ENCODE results near the gene PCTP.

Gene PCTP

DNA sequence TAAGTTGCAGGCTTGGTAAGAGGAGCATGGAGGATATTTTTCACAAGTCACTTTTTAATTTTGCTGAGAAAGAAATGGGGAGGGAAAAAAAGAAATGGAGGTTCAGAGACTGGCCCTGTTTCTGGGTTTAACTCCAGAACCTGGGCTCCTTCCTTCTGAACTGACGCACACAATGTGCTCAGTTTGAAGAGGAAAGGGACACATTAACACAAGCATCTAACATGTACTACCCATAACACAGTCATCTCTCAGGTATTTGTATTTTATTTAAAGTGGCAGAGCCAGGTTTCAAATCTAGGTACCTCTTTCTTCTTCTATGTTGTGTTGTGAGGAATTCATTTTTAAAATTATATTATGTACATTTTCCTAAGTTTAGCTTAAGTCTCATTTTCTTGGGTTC is 22.9 kb upstream of the PCTP start:
- no peak for DNase-seq (ENCODE audit: low read depth in 2 of 2)

DNA sequence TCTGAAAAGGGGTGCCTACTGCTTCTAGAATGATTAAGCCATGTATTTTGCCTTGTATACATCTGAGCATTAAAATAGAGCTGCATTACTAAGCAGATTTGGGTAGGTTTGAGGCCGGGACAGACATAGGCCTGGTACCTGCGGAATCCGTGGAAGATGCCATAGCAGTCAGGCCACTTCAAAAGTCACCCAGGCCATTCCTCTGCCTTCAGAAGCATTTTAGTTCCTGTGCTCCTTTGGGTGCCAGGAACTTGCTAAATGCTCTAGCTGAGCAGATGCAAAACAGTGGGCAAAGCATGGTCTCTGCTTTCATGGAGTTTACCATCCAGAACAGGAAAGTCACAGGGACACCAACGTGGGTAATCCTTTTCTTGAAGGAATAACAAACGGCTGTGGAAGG is 22.5 kb upstream of the PCTP start:
- no peak for DNase-seq (ENCODE audit: low read depth in 2 of 2)

DNA sequence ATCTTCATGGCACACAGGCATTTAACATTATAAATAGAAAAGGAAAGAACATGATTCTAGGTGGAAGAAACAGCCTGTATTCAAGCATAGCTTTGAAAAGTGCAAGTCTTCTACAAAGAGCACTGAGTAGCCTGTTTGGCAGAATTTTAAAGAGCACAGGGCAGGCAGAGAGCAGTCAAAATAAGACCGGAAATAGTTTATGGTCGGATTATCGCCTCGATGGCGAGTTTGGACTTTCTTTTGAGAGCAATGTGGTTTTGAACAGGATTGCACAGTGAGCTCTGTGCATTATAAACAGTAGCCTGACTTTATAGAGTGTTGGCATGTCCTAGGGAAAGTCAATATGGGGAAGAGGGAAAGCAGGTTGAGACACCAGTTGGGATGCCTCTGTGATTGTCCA is 22.0 kb upstream of the PCTP start:
- no peak for DNase-seq (ENCODE audit: low read depth in 2 of 2)

DNA sequence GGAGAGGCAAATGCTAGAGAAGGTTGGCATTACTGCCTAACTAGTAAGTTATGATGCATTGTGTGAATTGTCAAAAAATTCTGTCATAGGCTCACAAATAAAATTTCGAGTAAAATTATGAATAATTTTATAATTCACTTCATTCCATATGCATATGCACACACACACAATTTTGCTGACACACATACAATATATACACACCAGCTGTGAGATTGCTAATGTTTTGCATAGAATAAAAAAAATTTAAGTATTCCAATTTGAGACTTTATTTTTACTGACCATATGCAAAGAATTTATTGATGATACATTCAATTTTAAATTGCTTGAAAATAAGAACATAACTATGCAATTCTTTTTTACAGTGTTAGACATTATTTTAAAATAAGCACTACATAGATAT is 21.4 kb upstream of the PCTP start:
- no peak for DNase-seq (ENCODE audit: low read depth in 2 of 2)

DNA sequence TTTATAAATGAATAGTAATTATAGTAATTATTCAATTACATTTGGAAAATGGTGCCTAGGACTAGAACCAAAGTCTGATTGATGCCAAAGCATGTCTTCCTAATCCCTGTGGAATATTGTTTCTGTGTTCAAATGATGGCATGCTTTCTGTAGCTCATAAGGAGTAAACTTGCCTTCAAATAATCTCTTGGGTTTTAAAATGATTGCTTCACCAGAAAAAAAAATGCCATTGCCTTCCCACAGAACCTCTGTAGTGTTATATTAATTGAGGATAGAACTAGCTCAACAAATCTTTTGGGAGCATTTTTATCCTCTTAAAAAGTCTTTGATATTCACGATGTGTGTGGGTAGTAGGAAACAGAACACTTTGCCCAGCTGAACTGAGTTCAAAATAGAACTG is 20.5 kb upstream of the PCTP start:
- no peak for DNase-seq (ENCODE audit: low read depth in 2 of 2)

DNA sequence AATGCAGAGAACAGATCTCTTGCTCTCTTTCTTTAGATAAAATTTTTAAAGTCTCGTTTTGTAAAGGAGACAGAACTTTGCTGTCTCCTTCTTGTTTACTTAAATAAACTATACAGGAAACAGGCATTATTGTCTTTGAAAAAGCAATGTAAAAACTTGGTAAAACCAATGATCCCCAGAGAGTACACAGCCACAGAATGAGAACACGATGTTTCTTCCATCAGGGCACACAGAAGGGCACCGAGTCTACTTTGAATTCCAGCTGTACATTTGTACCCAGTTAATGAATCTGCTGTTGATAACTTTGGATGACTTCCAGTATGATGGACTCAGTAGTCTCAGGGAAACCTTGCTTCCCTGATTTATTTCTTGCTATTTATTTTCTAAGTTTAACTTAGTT is 20.0 kb upstream of the PCTP start:
- no peak for DNase-seq (ENCODE audit: low read depth in 2 of 2)

DNA sequence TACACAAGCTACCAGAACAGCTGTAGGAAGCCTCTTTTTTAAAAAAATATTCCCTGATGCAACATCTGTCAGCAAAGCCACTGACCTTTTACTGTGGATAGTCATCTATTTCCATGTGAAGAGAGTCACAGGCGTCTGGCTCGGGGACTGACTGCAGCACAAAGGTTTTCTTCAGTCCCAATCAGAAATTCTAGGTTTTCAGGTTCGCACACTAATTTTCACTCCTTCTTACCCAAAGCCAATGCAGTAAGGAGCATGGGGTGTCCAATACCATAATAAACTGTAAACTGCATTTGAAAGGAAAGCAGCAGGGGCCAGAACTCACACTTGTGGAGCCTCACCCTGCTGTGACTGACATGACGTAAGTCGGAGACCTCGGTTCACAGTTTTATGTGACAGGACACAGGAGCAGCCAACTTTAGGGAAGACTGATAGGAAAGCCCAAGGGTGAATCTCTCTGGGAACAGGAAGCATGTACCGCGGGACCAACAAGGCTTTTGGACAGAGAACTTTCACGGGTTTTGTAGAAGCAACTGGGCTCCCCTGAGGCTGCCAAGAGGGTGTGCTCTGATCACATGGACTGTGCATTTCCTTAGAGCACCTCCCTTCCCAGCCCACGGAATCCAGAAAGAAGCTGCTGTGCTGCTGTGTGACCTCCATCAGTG is 19.1 kb upstream of the PCTP start:
- DNase-seq (ENCODE audit: low read depth in 2 of 2): no peak

DNA sequence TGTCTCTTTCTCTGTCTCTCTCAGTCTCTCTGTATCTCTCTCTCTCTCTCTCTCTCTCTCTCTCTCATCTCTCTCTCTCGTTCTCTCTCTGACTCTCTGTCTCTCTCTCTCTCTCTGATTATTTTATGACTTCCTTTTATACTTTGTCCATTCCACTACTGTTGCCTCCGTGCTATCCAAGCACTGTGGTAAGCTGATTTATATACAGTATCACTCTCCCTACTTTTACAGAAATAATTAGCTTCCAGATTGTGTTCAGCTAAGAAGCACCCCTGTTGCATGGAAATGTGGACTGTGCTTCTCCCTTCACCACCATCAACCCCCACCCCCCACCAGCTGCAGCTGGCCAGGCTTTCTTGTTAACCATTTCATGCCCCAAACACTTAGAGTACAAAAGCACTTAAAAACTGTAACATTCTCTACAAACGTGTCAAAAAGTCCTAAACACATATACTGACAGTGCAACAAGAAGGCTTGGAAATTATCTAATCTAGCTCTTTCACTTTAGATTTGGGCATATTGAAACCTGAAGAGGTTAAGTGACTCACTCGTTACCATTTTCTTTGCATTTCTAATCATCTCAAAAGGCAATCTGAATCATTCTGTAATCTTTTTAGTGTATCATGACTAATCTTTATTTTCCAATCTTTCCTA is 16.6 kb upstream of the PCTP start:
- DNase-seq (ENCODE audit: low read depth in 2 of 2): no peak

DNA sequence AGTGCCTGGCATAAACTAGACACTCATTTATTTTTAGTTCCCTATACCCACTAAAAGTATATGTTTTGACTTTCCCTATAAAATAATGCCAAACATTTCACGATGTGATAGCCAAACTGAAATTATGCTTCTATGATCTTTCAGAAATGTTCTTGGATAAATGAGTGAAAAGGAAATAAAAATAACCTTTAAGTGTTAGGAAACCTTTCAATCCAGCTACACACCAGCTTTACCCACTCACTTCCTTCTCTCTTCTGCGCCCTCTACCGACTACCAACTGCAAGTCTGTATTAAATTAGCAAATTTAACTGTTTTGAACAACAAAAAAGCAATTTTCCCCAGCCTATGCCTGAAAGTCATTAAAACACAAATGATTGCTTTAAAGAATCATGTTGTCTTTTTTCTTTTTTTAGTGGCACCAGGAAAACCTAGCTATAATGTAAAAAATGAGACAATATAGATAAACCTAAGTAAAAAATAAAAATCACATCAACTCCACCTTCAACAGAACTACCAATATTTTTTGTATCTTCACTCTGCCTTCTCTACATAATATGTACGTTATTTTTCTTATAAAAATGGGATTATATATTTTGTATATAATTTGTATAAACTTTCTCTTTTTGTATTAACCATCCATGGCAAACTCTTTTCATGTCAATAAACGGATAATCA is 15.0 kb upstream of the PCTP start:
- peak in 1 of 2 experiments; percentile 26 for DNase-seq (ENCODE audit: low read depth in 2 of 2)

DNA sequence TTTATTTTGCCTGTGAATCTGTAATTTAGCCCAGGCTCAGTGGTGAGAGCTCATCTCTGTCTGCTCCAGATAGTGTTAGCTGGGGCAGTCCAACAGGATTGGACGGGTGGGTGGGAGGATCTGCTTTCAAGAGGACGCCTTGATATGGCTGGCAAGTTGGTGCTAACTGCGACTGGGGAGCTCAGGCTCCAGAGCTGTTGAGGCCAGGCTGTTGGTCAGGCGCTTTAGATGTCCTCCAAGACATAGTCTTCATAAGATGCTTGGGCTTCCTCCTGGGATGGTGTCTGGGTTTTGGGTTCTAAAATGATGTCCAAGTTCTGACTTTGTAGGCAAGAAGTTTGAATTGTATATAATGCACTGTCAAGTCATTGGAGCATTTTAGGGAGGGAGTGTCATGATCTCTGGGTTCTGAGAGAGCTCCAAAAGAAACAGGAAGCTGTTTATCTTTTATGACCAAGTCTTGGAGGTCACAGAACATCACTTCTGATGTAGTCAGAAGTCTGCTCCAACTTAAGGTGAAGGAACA is 12.8 kb upstream of the PCTP start:
- no peak for DNase-seq (ENCODE audit: low read depth in 2 of 2)

DNA sequence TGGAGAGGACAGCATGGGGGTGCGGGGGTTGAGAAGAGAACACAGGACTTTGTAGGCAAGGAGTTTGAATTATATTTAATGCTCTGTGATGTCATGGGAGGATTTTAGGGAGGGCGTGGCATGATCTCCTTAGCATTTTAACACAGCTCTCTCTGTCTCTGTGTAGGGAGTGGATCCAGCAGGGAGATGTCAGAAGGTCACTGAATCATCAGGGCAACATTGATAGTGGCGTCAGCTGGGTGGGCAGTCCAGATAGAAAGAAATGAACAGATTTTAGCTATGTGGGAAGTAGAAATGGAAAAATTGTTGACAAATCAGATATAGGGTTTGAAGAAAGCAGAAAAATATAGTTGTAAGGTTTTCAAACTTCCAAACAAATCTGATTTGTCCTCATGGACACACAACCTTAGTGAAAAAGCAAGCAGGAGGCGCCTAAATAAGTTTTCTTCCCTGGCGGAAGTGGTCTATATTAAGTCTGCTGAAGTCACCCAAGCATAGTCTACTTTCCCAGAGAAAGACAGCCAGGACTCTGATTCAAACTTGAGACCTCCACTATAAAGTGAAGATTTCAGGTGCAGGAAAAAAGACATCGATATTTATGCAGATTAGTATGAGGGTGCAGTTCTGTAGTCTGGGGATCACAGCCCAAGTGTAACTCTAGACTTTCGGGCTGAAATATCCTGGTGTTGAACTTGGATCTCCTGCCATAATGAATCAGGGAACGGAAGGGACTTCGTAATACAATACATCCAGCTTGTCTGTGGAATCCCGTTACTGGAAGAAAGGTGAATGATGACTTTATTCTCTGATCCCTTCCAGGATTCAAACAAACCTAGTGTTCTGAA is 10.1 kb upstream of the PCTP start:
- DNase-seq (ENCODE audit: low read depth in 2 of 2): no peak

DNA sequence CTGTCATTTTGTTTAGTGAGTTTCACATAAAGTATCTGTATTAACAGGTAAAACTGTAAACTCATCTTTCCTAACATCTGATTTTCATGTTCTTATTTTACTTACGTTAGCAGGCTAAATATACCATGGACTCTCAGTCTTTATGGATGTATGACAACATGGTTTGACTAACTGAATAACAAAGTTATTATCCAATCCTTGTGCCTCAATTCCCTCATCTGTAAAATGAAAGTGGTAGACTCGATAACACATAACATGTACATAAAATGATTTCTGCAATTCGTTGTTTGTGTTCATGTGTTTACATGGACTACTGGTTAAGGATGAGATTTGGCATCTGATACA is 9.5 kb upstream of the PCTP start:
- no peak for DNase-seq (ENCODE audit: low read depth in 2 of 2)

DNA sequence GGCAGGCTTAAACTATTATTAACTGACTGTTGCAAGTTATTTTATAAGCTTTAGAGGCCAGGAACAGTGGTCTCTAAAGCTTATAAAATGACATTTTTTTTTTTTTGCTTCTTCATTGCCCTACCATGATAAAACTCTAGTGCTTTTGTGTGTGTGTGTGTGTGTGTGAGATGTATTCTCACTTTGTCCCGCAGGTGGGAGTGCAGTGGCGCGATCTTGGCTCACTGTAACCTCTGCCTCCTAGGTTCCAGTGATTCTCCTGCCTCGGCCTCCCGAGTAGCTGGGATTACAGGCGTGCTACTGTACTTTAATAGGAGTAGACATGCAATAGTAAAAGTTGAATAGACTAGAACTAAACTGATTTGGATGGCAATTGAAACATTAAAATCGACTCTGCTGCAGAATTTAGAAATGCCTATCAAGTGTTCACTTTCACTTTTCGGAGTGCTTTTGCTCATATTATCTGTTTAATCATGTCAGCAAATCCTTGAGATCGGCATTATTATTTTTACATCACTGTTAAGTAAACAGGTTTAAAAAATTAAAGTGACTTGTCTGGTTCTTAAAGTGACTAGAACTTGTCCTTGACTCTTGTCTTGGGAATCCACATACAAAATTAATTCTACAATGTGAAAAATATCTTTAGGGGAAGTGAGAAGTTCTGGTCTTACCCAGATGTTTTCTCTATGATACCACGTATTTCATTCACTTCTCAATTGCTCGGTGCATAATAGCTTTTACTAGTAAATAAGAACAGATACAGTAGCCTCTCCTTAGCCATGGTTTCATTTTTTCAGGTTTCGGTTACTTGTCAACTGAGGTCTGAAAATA is 8.4 kb upstream of the PCTP start:
- no peak for DNase-seq (ENCODE audit: low read depth in 2 of 2)

DNA sequence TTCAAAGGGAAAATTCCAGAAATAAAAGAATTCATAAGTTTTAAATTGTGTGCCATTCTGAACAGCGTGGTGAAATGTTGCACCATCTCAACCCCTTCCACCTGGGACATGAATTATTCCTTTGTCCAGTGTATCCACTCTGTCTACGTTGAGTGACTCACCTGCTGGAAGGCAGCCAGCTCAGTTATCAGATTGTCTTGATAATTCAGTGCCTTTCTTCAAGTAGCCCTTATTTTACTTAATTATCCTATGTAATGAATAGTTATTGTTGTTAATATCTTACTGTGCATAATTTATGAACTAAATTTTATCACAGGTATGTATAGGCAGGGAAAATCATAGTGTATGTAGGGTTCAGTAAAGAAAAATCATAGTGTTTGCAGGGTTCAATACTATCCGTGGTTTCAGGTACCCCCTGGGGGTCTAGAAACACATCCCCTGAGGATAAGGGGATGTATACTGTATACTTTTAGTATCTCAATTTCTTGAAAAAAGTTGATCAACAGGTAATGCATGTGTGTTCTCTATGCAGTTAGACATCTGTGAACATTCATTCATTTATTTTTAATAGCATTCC is 7.7 kb upstream of the PCTP start:
- DNase-seq (ENCODE audit: low read depth in 2 of 2): no peak

DNA sequence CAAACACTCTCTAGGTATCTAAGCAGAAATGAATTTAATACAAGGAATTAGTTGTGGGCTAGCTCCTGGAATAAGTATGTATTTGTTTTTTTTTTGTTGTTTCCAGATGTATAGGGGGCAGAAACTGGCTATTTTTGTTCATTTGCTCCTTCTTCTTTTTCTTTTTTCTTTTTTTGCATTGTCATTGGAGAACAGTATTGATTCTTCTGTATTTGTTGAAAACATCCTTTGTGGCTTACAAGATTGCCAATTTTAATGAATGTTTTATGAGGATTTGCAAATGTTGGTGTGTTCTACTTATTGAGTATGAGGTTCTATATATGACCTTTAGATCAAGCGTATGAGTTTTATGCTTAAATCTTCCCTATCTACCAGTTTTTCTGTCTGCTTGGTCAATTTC is 5.6 kb upstream of the PCTP start:
- no peak for DNase-seq (ENCODE audit: low read depth in 2 of 2)

DNA sequence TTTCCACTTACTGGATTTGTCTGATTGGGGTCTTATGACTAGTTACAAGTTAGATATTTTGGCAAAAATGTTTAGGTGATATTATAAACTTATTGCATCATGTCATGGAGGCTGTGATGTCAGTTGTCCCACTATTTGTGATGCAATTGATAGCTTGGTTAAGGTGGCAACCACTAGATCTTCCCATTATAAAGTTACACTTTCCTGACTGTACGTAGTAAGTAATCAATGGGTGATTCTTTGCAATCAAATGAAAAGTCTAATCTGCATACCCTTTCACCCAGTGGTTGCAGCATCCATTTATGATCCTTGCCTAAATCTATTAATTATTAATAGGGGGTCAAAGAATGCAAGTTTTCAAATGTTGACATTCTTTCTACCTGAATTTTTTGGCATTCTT is 4.4 kb upstream of the PCTP start:
- no peak for DNase-seq (ENCODE audit: low read depth in 2 of 2)

DNA sequence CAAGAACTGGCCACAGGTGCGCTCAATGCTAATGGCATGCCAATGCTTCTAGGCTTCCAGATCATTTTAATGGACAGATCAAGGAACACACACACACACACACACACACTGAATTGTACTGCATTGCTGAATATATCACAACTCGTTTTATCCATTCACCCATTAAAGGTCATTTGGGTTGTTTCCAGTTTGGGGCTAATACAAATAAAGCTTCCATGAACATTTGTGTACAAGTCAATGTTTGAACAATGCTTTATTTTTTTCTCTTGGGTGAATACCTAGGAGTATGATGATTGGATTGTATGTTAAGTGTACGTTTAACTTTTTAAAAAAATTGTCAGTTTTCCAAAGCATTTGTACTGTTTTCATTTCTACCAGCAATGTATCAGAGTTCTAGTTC is 3.6 kb upstream of the PCTP start:
- no peak for DNase-seq (ENCODE audit: low read depth in 2 of 2)

DNA sequence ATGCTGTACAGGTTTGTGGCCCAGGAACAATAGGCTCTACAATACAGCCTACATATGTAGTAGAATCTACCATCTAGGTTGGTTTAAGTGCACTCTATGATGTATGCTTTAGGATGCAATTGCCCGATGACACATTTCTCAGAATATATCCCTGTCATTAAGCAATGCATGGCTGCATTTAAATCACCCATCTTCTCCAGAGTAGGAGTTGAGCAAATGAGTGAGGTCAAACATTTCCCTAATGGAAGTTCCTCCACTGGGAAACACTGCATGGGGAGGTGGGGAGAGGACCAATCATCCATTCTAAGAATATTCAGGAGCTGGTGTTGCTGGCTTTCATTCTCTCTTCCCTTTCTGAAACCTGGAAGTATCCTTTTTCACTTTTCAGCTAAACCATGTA is 2.0 kb upstream of the PCTP start:
- DNase-seq (ENCODE audit: low read depth in 2 of 2): no peak

DNA sequence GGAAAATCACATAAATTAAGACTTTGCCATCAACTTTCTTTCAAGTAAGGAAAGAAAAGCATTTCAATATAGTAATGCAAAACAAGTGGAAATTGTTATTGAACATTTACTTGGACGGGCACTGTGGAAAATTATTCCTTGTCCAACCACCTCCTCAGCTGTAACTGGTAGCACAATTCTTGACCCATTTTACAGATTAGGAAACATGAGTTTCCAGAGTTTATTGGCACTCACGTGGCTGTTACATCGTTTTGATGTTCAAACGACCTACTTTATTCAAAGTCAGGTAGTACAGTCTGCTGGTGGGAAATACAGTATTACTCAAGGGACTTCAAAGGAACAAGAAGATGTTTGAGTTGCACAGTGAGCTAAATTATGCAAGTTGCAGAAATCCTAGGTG is 866 bp upstream of the PCTP start:
- no peak for DNase-seq (ENCODE audit: low read depth in 2 of 2)

DNA sequence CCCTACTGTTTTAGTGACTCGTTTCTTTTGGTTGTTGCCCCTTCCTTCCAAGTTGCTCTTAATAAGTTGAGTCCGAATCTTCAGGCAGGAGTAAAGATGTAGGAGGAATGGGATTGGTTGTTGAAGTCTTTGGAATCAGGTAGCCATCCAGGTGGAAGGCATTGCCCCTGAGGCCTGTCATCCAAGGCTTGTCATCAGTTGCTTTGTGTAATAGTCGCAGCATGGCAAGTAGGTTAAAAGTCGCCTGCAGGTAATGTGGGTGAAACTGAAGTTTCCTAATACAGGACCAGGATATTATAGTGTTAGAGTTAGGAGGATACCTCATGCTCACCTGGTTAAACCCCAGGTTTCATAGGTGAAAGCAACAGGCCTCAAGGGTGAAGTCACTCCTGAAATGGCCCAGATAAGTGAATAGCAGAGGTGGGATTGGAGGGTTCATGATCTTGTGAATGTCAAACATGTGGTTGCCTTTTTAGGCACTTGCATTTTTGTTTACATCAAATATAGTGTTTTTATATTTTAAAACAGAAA is 934 bp downstream of the PCTP start:
- DNase-seq (ENCODE audit: low read depth in 2 of 2): no peak

DNA sequence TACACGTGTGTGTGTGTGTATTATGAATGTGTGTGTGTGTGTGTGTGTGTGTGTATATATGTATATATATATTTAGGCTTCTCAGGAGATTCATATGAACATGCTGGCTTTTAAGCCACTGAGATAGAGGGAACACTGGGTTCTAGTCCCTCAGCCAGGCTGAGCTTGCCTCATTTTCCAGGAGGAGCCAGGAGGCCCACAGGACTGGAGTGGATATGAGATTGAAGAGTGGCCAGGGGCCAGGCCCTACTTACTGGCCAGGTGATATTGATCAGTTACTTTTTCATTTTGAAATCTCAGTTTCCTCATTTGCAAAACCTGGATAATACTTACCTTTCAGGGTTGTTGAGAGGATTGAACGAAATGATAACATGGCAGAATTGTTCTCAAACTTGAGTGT is 5.8 kb downstream of the PCTP start:
- DNase-seq (ENCODE audit: low read depth in 2 of 2): no peak

Data from fibroblast of skin of left quadriceps (primary cell).